Hematopoietic multipotent progenitor cell treated with erythropoietin and hydrocortisone succinate and interleukin-3 and kit ligand, for 4 days (in vitro differentiated cells): ENCODE data around the gene APOA1.

Source experiments
- DNase-seq: peaks from one replicate; pipeline ENCODE4 v3.0.0-alpha.2; 2015

Gene APOA1

GRCh38 chr11:116837231-116838091, at the start of gene APOA1:
Gene APOA1 (minus strand): TSS chr11:116837622. CDS start chr11:116837387, 235 bp downstream.
- DNase-seq = no peak

- DNase-seq = no peak
Measured at GRCh38 chr11:116885951-116886655, 48.7 kb upstream of the APOA1 start.

GRCh38 chr11:116882386-116882785, 45.0 kb upstream of the APOA1 start:
- no peak for DNase-seq

GRCh38 chr11:116881143-116881542, 43.7 kb upstream of the APOA1 start:
- no peak for DNase-seq

GRCh38 chr11:116879800-116880625, 42.6 kb upstream of the APOA1 start:
- DNase-seq = peak; percentile 87

GRCh38 chr11:116876656-116877055, 39.2 kb upstream of the APOA1 start:
- DNase-seq = no peak

- no peak for DNase-seq
Measured at GRCh38 chr11:116875194-116875593, 37.8 kb upstream of the APOA1 start.

GRCh38 chr11:116874251-116874650, 36.8 kb upstream of the APOA1 start:
- DNase-seq = no peak

GRCh38 chr11:116873381-116873780, 36.0 kb upstream of the APOA1 start:
- DNase-seq = no peak

- DNase-seq = no peak
Measured at GRCh38 chr11:116871248-116871647, 33.8 kb upstream of the APOA1 start.

GRCh38 chr11:116870054-116870453, 32.6 kb upstream of the APOA1 start:
- peak; percentile 71 for DNase-seq

- no peak for DNase-seq
Measured at GRCh38 chr11:116869610-116870009, 32.2 kb upstream of the APOA1 start.

- no peak for DNase-seq
Measured at GRCh38 chr11:116868066-116868465, 30.6 kb upstream of the APOA1 start.

- no peak for DNase-seq
Measured at GRCh38 chr11:116867619-116868018, 30.2 kb upstream of the APOA1 start.

GRCh38 chr11:116866804-116867455, 29.5 kb upstream of the APOA1 start:
- no peak for DNase-seq

- no peak for DNase-seq
Measured at GRCh38 chr11:116865696-116866095, 28.3 kb upstream of the APOA1 start.

- no peak for DNase-seq
Measured at GRCh38 chr11:116864531-116864930, 27.1 kb upstream of the APOA1 start.

GRCh38 chr11:116862951-116863350, 25.5 kb upstream of the APOA1 start:
- no peak for DNase-seq

GRCh38 chr11:116862185-116862584, 24.8 kb upstream of the APOA1 start:
- DNase-seq = no peak

GRCh38 chr11:116861539-116861938, 24.1 kb upstream of the APOA1 start:
- no peak for DNase-seq

- DNase-seq = peak; percentile 28
Measured at GRCh38 chr11:116860303-116860702, 22.9 kb upstream of the APOA1 start.

- DNase-seq = no peak
Measured at GRCh38 chr11:116859175-116859574, 21.8 kb upstream of the APOA1 start.

GRCh38 chr11:116857936-116858335, 20.5 kb upstream of the APOA1 start:
- peak; percentile 24 for DNase-seq
